H9 (cell line): ENCODE measurements around the gene SLC1A4. TPM values are rescaled to one million over a fixed set of nuclear protein-coding genes. Genes with fewer than 3 reads are reported as not detected.

Source experiments
- DNase-seq: peaks from one replicate; pipeline ENCODE4 v3.0.0-alpha.2; 2017
- H2AFZ ChIP-seq: one replicate; pipeline ENCODE4 v1.6.1; 2013; ENCODE audit warnings: mild to moderate bottlenecking, low read length, control low read depth, moderate library complexity
- H2AK5ac ChIP-seq: 2 replicates; pipeline ENCODE4 v1.6.1; 2013; ENCODE audit warnings: low read length, control low read depth, mixed read lengths; ENCODE audit not compliant: insufficient read length
- H2BK120ac ChIP-seq: one replicate; pipeline ENCODE4 v1.6.1; 2013; ENCODE audit warnings: low read depth, mild to moderate bottlenecking, low read length, control low read depth, inconsistent platforms; ENCODE audit not compliant: poor library complexity, severe bottlenecking
- H2BK12ac ChIP-seq: 2 replicates; pipeline ENCODE4 v1.6.1; 2013; ENCODE audit warnings: low read length, control low read depth, mixed read lengths, low read depth; ENCODE audit not compliant: insufficient read length
- H2BK15ac ChIP-seq: 2 replicates; pipeline ENCODE4 v1.6.1; 2013; ENCODE audit warnings: low read depth, low read length, control low read depth
- H2BK20ac ChIP-seq: one replicate; pipeline ENCODE4 v1.6.1; 2013; ENCODE audit warnings: low read depth, mild to moderate bottlenecking, low read length, control low read depth, inconsistent platforms; ENCODE audit not compliant: poor library complexity, severe bottlenecking
- H2BK5ac ChIP-seq: 2 replicates; pipeline ENCODE4 v1.6.1; 2013; ENCODE audit warnings: low read length, control low read depth, mixed read lengths; ENCODE audit not compliant: insufficient read length
- H3K14ac ChIP-seq: 2 replicates; pipeline ENCODE4 v1.6.1; 2013; ENCODE audit warnings: low read length, control low read depth; ENCODE audit not compliant: insufficient read depth
- H3K18ac ChIP-seq: 2 replicates; pipeline ENCODE4 v1.6.1; 2013; ENCODE audit warnings: low read depth, mild to moderate bottlenecking, mixed read lengths, low read length, control low read depth; ENCODE audit not compliant: insufficient read length
- H3K23ac ChIP-seq: 2 replicates; pipeline ENCODE4 v1.6.1; 2013; ENCODE audit warnings: low read length, control low read depth, mixed read lengths, low read depth; ENCODE audit not compliant: insufficient read length
- H3K23me2 ChIP-seq: 2 replicates; pipeline ENCODE4 v1.6.1; 2013; ENCODE audit warnings: low read depth, mild to moderate bottlenecking, mixed read lengths, low read length, control low read depth; ENCODE audit not compliant: insufficient read length, poor library complexity, severe bottlenecking
- H3K27ac ChIP-seq: 2 replicates; pipeline ENCODE4 v1.5.1; 2013; ENCODE audit warnings: low read length, control low read depth, mixed read lengths, low read depth; ENCODE audit not compliant: insufficient read length
- H3K27me3 ChIP-seq: 2 replicates; pipeline ENCODE4 v1.6.1; 2013; ENCODE audit warnings: low read length, control low read depth, inconsistent platforms; ENCODE audit not compliant: insufficient read depth
- H3K4ac ChIP-seq: 2 replicates; pipeline ENCODE4 v1.6.1; 2013; ENCODE audit warnings: low read depth, mild to moderate bottlenecking, control low read depth, inconsistent platforms, low read length, moderate library complexity
- H3K4me1 ChIP-seq: 2 replicates; pipeline ENCODE4 v1.6.1; 2013; ENCODE audit warnings: low read length, control low read depth, inconsistent platforms; ENCODE audit not compliant: insufficient read depth
- H3K4me2 ChIP-seq: 2 replicates; pipeline ENCODE4 v1.6.1; 2013; ENCODE audit warnings: low read length, control low read depth, mixed read lengths; ENCODE audit not compliant: insufficient read length, insufficient read depth
- H3K56ac ChIP-seq: 2 replicates; pipeline ENCODE4 v1.6.1; 2013; ENCODE audit warnings: low read depth, mild to moderate bottlenecking, mixed read lengths, low read length, control low read depth; ENCODE audit not compliant: insufficient read length
- H3K79me1 ChIP-seq: 2 replicates; pipeline ENCODE4 v1.6.1; 2013; ENCODE audit warnings: low read depth, mild to moderate bottlenecking, moderate library complexity, low read length, control low read depth, inconsistent platforms; ENCODE audit not compliant: insufficient read depth, poor library complexity, severe bottlenecking
- H3K79me2 ChIP-seq: 2 replicates; pipeline ENCODE4 v1.6.1; 2013; ENCODE audit warnings: low read length, control low read depth, inconsistent platforms; ENCODE audit not compliant: insufficient read depth
- H3K9ac ChIP-seq: 2 replicates; pipeline ENCODE4 v1.6.1; 2013; ENCODE audit warnings: low read length, control low read depth, mixed read lengths; ENCODE audit not compliant: insufficient read length; ENCODE audit errors: extremely low read depth
- H3K9me3 ChIP-seq: one replicate; pipeline ENCODE4 v1.6.1; 2013; ENCODE audit warnings: low read depth, low read length, inconsistent platforms; ENCODE audit not compliant: control insufficient read depth
- H3T11ph ChIP-seq: one replicate; pipeline ENCODE4 v1.6.1; 2013; ENCODE audit warnings: mild to moderate bottlenecking, low read length, control low read depth, inconsistent platforms
- H4K20me1 ChIP-seq: one replicate; pipeline ENCODE4 v1.6.1; 2013; ENCODE audit not compliant: control insufficient read depth, insufficient read length, insufficient read depth
- H4K5ac ChIP-seq: 2 replicates; pipeline ENCODE4 v1.6.1; 2013; ENCODE audit warnings: low read depth, mild to moderate bottlenecking, mixed read lengths, low read length, control low read depth; ENCODE audit not compliant: insufficient read length
- H4K8ac ChIP-seq: replicated peaks from 2 replicates; pipeline ENCODE4 v1.6.1; 2013; ENCODE audit warnings: low read length, control low read depth, mixed read lengths, low read depth; ENCODE audit not compliant: insufficient read length
- H4K91ac ChIP-seq: 2 replicates; pipeline ENCODE4 v1.6.1; 2013; ENCODE audit warnings: low read depth, mild to moderate bottlenecking, moderate library complexity, mixed read lengths, low read length, control low read depth; ENCODE audit not compliant: insufficient read length
- H3K27ac Mint-ChIP-seq, 3 experiments: 2 replicates in 2 of 3; 3 replicates in 1 of 3; pipeline ENCODE4 v1.8.0; 2020 to 2021; ENCODE audit warnings: mixed read lengths in 3 of 3, mild to moderate bottlenecking in 1 of 3, moderate library complexity in 1 of 3
- H3K27me3 Mint-ChIP-seq: 2 replicates; pipeline ENCODE4 v1.8.0; 2021; ENCODE audit warnings: low read depth, mild to moderate bottlenecking, moderate library complexity, mixed read lengths
- H3K36me3 Mint-ChIP-seq, 3 experiments: 2 replicates in 2 of 3; 3 replicates in 1 of 3; pipeline ENCODE4 v1.8.0; 2020 to 2021; ENCODE audit warnings: low read depth in 3 of 3, mixed read lengths in 3 of 3; ENCODE audit not compliant: insufficient read depth in 1 of 3
- H3K4me1 Mint-ChIP-seq, 2 experiments: 2 replicates each; pipeline ENCODE4 v1.8.0; 2020; ENCODE audit warnings: mixed read lengths in 2 of 2
- H3K4me3 Mint-ChIP-seq, 2 experiments: 2 replicates in 1 of 2; 3 replicates in 1 of 2; pipeline ENCODE4 v1.8.0; 2020 to 2021; ENCODE audit warnings: mild to moderate bottlenecking in 2 of 2, mixed read lengths in 2 of 2, moderate library complexity in 1 of 2
- H3K9me3 Mint-ChIP-seq, 2 experiments: 2 replicates in 1 of 2; 3 replicates in 1 of 2; pipeline ENCODE4 v1.8.0; 2020; ENCODE audit warnings: mild to moderate bottlenecking in 2 of 2, mixed read lengths in 2 of 2, moderate library complexity in 1 of 2
- WGBS: extraction: QIAGEN DNeasy Blood & Tissue Kit; methylation state at CpG from one replicate; pipeline ENCODE4 v1.1.7; 2013; ENCODE audit warnings: missing lambda C conversion rate, low lambda C conversion rate, mixed read lengths; ENCODE audit not compliant: insufficient read length; ENCODE audit errors: extremely low coverage; 5-methylcytosine and 5-hydroxymethylcytosine counted together
- total RNA-seq: library from RNA; stranded (reverse); gene quantifications from 2 replicates; pipeline ENCODE4 v1.2.1, GENCODE V29; 2021
- TF ChIP-seq, protein P1 (sequence below): fragments of 200-600 bp; sonication (generic); conservative IDR thresholded peaks from 3 replicates; pipeline ENCODE4 v1.8.0; 2021; ENCODE audit warnings: antibody characterized with exemption, mild to moderate bottlenecking

SLC1A4 gene
- total RNA-seq, 1 experiment from 2014 or later = 1.9 TPM

- Histone ChIP-seq H2BK20ac (no peak overlapping the region), H2AK5ac (no peak overlapping the region), H3K23me2 (peaks cover 6% of the 10 kb centered on the region), H3K56ac (no peak overlapping the region), H3K4me2 (peak overlapping the region; percentile 87), H4K91ac (no peak overlapping the region), H4K20me1 (no peaks in the 10 kb centered on the region), H4K5ac (no peak overlapping the region), H2AFZ (no peak overlapping the region), H3T11ph (peak overlapping the region; percentile 68), H3K79me2 (peaks cover 10% of the 10 kb centered on the region), H3K27me3 (no peaks in the 10 kb centered on the region), H3K9ac (peak overlapping the region; percentile 68), H3K27ac (no peak overlapping the region), H2BK12ac (no peak overlapping the region), H3K23ac (no peak overlapping the region), H3K79me1 (peaks cover 6% of the 10 kb centered on the region), H2BK120ac (no peak overlapping the region), H4K8ac (no peak overlapping the region), H3K4me1 (no peaks in the 10 kb centered on the region; the same call in 1 of the 2 replicates), H3K14ac (peak overlapping the region; percentile 87; the same call in 1 of the 2 replicates), H3K4ac (no peak overlapping the region; the same call in 1 of the 2 replicates), H3K18ac (peak overlapping the region; percentile 27), H2BK5ac (no peak overlapping the region), H3K9me3 (no peaks in the 10 kb centered on the region), H2BK15ac (no peak overlapping the region)
- H3K9me3 Mint-ChIP-seq = peaks cover 0 to 2% of the 10 kb centered on the region in 2 experiments; a peak in 1 of 5 replicates
- peaks cover 8% of the 10 kb centered on the region; the same call in 1 of the 2 replicates for H3K27me3 Mint-ChIP-seq
- H3K36me3 Mint-ChIP-seq = peaks cover 1 to 8% (median 3%) of the 10 kb centered on the region in 3 experiments; a peak in 6 of 7 replicates
- H3K27ac Mint-ChIP-seq = peak overlapping the region in 2 of 3 experiments; percentile 40 to 53; a peak in 5 of 7 replicates
- peak overlapping the region; percentile 79 to 93 for H3K4me3 Mint-ChIP-seq
- no peak for DNase-seq
- no CpG with 5 or more reads among the region's 5 CpGs for WGBS
- TF ChIP-seq, protein P1, sequence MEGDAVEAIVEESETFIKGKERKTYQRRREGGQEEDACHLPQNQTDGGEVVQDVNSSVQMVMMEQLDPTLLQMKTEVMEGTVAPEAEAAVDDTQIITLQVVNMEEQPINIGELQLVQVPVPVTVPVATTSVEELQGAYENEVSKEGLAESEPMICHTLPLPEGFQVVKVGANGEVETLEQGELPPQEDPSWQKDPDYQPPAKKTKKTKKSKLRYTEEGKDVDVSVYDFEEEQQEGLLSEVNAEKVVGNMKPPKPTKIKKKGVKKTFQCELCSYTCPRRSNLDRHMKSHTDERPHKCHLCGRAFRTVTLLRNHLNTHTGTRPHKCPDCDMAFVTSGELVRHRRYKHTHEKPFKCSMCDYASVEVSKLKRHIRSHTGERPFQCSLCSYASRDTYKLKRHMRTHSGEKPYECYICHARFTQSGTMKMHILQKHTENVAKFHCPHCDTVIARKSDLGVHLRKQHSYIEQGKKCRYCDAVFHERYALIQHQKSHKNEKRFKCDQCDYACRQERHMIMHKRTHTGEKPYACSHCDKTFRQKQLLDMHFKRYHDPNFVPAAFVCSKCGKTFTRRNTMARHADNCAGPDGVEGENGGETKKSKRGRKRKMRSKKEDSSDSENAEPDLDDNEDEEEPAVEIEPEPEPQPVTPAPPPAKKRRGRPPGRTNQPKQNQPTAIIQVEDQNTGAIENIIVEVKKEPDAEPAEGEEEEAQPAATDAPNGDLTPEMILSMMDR = no peak
- H3K4me1 Mint-ChIP-seq = peaks cover 21 to 43% of the 10 kb centered on the region in 2 experiments
These were observed 67.8 kb downstream of the SLC1A4 start for GRCh38 chr2:65057054-65057375.
